NCI-H128 (cell line): ENCODE data around the gene LINC01488.

Source experiments
- DNase-seq: peaks from one replicate; lab custom pipeline; 2025; ENCODE audit not compliant: unreplicated experiment; lab: John Stamatoyannopoulos, UW

Gene LINC01488

GRCh38 chr11:69508974-69509373, 27.5 kb downstream of the LINC01488 start:
- no peak for DNase-seq

GRCh38 chr11:69509381-69509780, 27.9 kb downstream of the LINC01488 start:
- DNase-seq, result no peak

- no peak for DNase-seq
Observed at GRCh38 chr11:69509846-69510390, 28.5 kb downstream of the LINC01488 start.

GRCh38 chr11:69510471-69511357, 29.3 kb downstream of the LINC01488 start:
- DNase-seq, result no peak

GRCh38 chr11:69511358-69512055, 30.0 kb downstream of the LINC01488 start:
- DNase-seq, result no peak

GRCh38 chr11:69512136-69512535, 30.7 kb downstream of the LINC01488 start:
- DNase-seq, result no peak

GRCh38 chr11:69512790-69513189, 31.3 kb downstream of the LINC01488 start:
- DNase-seq, result no peak

- no peak for DNase-seq
Observed at GRCh38 chr11:69513196-69513595, 31.7 kb downstream of the LINC01488 start.

- no peak for DNase-seq
Observed at GRCh38 chr11:69513663-69514224, 32.3 kb downstream of the LINC01488 start.

- no peak for DNase-seq
Observed at GRCh38 chr11:69514771-69515170, 33.3 kb downstream of the LINC01488 start.

GRCh38 chr11:69515271-69516245, 34.1 kb downstream of the LINC01488 start:
- no peak for DNase-seq

- DNase-seq, result no peak
Observed at GRCh38 chr11:69516526-69516925, 35.1 kb downstream of the LINC01488 start.

GRCh38 chr11:69518081-69518950, 36.9 kb downstream of the LINC01488 start:
- no peak for DNase-seq

GRCh38 chr11:69520186-69520916, 38.9 kb downstream of the LINC01488 start:
- DNase-seq, result no peak

GRCh38 chr11:69521457-69521856, 40.0 kb downstream of the LINC01488 start:
- DNase-seq, result no peak

- DNase-seq, result no peak
Observed at GRCh38 chr11:69523453-69523852, 42.0 kb downstream of the LINC01488 start.

- no peak for DNase-seq
Observed at GRCh38 chr11:69524291-69524882, 42.9 kb downstream of the LINC01488 start.

- DNase-seq, result no peak
Observed at GRCh38 chr11:69524991-69525411, 43.5 kb downstream of the LINC01488 start.
